MCF 10A (cell line): ENCODE data around the gene CPEB1. TPM values are rescaled to one million over a fixed set of nuclear protein-coding genes. Genes with fewer than 3 reads are reported as not detected.
A peak's percentile ranks its signal among the peaks of the same experiment; 100 is the strongest.

Source experiments
- BruUV-seq: library from RNA; stranded (reverse); fragments of 400-500 nt; replicated peaks from 2 replicates; lab custom pipeline; 2021; lab: Mats Ljungman, UMichigan
- CTCF ChIA-PET: fragments of 300-600 bp; sonication (Branson Sonifier 250); formaldehyde crosslinking; extraction: SDS; loops from one replicate; lab custom pipeline; 2021; ENCODE audit warnings: antibody characterized with exemption, inconsistent platforms; lab: Yijun Ruan, JAX
- POLR2A ChIA-PET: fragments of 300-600, 350-650 bp; sonication (Branson Sonifier 250); formaldehyde crosslinking; extraction: SDS; loops from one replicate; lab custom pipeline; 2020; ENCODE audit warnings: antibody characterized with exemption, inconsistent platforms; lab: Yijun Ruan, JAX
- DNase-seq: peaks from one replicate; pipeline ENCODE4 v3.0.0-alpha.2; 2018; ENCODE audit not compliant: unreplicated experiment
- H3K27ac Mint-ChIP-seq: one replicate; pipeline ENCODE4 v1.8.0; 2022; ENCODE audit warnings: mild to moderate bottlenecking, low read depth, mixed read lengths; ENCODE audit not compliant: unreplicated experiment
- H3K27me3 Mint-ChIP-seq: one replicate; pipeline ENCODE4 v1.8.0; 2022; ENCODE audit warnings: mixed read lengths; ENCODE audit not compliant: insufficient read depth, unreplicated experiment
- H3K36me3 Mint-ChIP-seq: one replicate; pipeline ENCODE4 v1.8.0; 2022; ENCODE audit warnings: mild to moderate bottlenecking, moderate library complexity, mixed read lengths; ENCODE audit not compliant: insufficient read depth, unreplicated experiment
- H3K4me1 Mint-ChIP-seq: one replicate; pipeline ENCODE4 v1.8.0; 2022; ENCODE audit warnings: mixed read lengths; ENCODE audit not compliant: insufficient read depth, unreplicated experiment
- H3K4me3 Mint-ChIP-seq: one replicate; pipeline ENCODE4 v1.8.0; 2022; ENCODE audit warnings: mild to moderate bottlenecking, moderate library complexity, mixed read lengths; ENCODE audit not compliant: unreplicated experiment
- H3K9me3 Mint-ChIP-seq: one replicate; pipeline ENCODE4 v1.8.0; 2022; ENCODE audit warnings: mixed read lengths; ENCODE audit not compliant: unreplicated experiment
- intact Hi-C: fragments of 100-400 bp; cut with micrococcal nuclease; formaldehyde crosslinking; loops from 2 replicates; pipeline ENCODE4 v1.14.1; 2022
- total RNA-seq: library from RNA; stranded (reverse); gene quantifications from 2 replicates; pipeline ENCODE4 v1.2.3, GENCODE V29; 2022
- TF ChIP-seq, protein P1 (sequence below): fragments of 200-600 bp; IDR thresholded peaks from one replicate; pipeline ENCODE4 v1.8.0; 2022; ENCODE audit warnings: antibody characterized with exemption, mild to moderate bottlenecking; ENCODE audit not compliant: unreplicated experiment

The CPEB1 gene
- total RNA-seq, 1 experiment from 2014 or later, result not detected

DNA sequence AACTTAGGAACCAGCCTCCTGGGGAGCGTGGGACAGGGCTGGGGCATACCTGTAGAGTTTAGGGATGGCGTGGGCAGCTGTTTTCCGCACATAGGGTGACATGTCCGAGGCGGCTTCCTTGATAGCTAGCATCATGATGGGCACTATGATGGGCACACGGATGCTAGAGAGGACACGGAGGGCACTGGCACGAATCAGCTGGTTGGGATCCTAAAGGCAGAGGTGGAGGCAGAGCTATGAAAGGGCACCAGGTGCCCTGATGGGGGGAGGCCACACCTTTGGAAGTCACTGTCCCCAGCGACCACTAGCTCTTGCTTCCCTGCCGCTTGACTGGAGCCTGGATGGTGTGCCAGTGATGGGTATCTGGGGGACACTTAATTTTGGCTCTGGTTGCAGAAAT is 34.2 kb upstream of the CPEB1 start:
- TF ChIP-seq, protein P1, sequence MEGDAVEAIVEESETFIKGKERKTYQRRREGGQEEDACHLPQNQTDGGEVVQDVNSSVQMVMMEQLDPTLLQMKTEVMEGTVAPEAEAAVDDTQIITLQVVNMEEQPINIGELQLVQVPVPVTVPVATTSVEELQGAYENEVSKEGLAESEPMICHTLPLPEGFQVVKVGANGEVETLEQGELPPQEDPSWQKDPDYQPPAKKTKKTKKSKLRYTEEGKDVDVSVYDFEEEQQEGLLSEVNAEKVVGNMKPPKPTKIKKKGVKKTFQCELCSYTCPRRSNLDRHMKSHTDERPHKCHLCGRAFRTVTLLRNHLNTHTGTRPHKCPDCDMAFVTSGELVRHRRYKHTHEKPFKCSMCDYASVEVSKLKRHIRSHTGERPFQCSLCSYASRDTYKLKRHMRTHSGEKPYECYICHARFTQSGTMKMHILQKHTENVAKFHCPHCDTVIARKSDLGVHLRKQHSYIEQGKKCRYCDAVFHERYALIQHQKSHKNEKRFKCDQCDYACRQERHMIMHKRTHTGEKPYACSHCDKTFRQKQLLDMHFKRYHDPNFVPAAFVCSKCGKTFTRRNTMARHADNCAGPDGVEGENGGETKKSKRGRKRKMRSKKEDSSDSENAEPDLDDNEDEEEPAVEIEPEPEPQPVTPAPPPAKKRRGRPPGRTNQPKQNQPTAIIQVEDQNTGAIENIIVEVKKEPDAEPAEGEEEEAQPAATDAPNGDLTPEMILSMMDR, result no peak
- Mint-ChIP-seq H3K36me3 (no peaks in the 10 kb centered on the region), H3K4me1 (no peaks in the 10 kb centered on the region), H3K9me3 (no peaks in the 10 kb centered on the region), H3K27me3 (peaks cover 14% of the 10 kb centered on the region), H3K4me3 (peak overlapping the region; percentile 77), H3K27ac (peak overlapping the region; percentile 80)
- no peak for DNase-seq
- intact Hi-C loops, result no loop called here
- no TSS peak for BruUV-seq
- ChIA-PET CTCF (interaction anchor here (0.5 to 0.9 kb wide), 5 partner anchors 69 to 1413 kb away, joined by 3 to 4 read pairs (median 3); no protein-coding TSS in a partner anchor), POLR2A (interaction anchor here (0.7 to 3.1 kb wide), 6 partner anchors 8 to 137 kb away, joined by 3 to 16 read pairs (median 6); partner anchors contain the start of gene WHAMM)

DNA sequence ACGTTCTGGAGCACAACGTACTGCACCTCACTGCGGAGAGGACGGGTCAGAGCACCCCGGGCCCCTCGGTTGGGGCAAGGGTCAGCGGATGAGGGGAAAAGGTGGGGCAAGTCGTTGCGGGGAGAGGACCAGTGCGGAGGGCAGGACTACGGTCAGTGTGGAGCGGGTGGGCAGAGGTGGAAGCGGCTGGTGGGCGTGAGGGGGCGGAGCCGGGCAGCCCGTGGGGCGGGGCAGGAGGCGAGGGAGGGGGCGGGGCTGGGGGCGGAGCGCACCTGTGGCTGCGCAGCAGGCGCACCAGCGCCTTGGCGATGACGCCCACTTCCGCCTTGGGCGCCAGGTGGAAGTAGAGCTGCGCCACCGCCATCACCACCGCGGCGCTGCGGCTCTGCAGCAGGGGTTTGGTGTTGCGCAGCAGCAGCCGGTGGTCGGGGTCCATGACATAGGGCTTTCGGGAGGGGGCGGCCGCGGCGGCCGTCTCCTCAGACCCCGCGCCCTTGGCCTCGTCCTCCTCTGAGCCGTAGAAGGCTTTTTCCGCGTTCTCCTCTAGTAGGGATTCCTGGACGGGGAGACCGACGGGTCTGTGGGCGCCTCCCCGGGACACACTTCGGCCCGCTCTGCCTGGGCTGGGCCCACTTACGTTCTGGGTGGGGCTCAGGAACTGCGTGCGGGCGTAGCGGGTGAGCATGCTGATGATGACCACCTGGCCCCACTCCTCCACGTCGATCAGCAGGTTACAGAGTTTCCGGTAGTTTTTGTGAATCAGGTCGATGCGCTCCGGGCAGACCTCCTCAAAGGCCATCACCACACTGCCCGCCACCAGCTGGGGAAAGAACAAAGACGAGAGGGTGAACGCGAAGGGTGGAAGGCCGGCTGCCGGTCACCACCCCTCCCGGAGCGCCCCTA is 33.3 kb upstream of the CPEB1 start:
- H3K27me3 Mint-ChIP-seq, result peaks cover 14% of the 10 kb centered on the region
- CTCF ChIA-PET, result interaction anchor here (0.5 to 0.9 kb wide), 4 partner anchors 70 to 1414 kb away, joined by 3 to 4 read pairs (median 3); no protein-coding TSS in a partner anchor

DNA sequence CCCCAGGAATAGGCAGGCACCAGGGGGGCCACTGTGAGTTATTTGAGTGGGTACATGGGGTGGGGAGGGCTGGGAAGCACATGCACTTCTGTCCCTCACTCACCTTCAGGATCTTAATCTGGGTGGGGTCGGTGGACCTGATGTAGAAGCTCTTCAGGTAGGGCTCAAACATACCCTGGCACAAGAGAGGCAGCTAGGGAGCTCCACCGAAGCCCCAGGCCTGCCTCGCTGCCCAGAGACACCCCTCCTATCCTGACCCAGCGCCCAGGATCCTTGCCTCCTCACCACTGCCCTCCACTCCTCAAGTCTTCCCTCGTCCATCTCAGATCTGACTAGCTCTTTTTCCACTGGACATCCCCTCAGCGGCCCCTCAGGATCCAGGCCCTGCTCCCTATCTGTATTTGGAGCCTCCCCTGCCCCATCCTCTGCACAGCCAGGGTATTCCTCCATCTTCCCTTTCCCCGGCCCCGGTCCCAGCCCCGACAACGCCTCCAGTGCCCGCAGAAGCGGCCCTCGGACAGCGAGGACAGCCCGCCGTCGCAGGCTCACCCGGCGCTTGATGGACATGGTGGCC is 32.5 kb upstream of the CPEB1 start:
- no peaks in the 10 kb centered on the region for H3K9me3 Mint-ChIP-seq

More for the DNA sequence above, 33.3 kb upstream of the CPEB1 start:
- BruUV-seq, result TSS peak; percentile 81
- Mint-ChIP-seq H3K27ac (peak overlapping the region; percentile 80), H3K4me1 (no peaks in the 10 kb centered on the region), H3K4me3 (peak overlapping the region; percentile 77), H3K9me3 (no peaks in the 10 kb centered on the region), H3K36me3 (no peaks in the 10 kb centered on the region)
- DNase-seq, result peak; percentile 58
- TF ChIP-seq, protein P1, result peak; percentile 18
- intact Hi-C loops, result loop anchor here (1.0 kb wide), 1 partner anchor 152 kb away; no protein-coding TSS in a partner anchor
- POLR2A ChIA-PET, result interaction anchor here (0.5 to 3.1 kb wide), 12 partner anchors 8 to 153 kb away, joined by 3 to 16 read pairs (median 4); partner anchors contain the start of genes RPS17 and WHAMM

More for the DNA sequence above, 32.5 kb upstream of the CPEB1 start:
- POLR2A ChIA-PET, result interaction anchor here (0.5 to 3.1 kb wide), 9 partner anchors 8 to 153 kb away, joined by 3 to 16 read pairs (median 4); partner anchors contain the start of genes RPS17 and WHAMM
- no peaks in the 10 kb centered on the region for H3K36me3 Mint-ChIP-seq
- peak overlapping the region; percentile 77 for H3K4me3 Mint-ChIP-seq
- CTCF ChIA-PET, result interaction anchor here (0.6 to 0.7 kb wide), 2 partner anchors 55 to 71 kb away, joined by 3 read pairs; no protein-coding TSS in a partner anchor
- peak overlapping the region; percentile 25 for H3K27ac Mint-ChIP-seq
- no peak for DNase-seq
- intact Hi-C loops, result loop anchor here (1.0 kb wide), 1 partner anchor 153 kb away; no protein-coding TSS in a partner anchor
- TF ChIP-seq, protein P1, result no peak
- no peaks in the 10 kb centered on the region for H3K4me1 Mint-ChIP-seq
- BruUV-seq, result no TSS peak
- H3K27me3 Mint-ChIP-seq, result peaks cover 14% of the 10 kb centered on the region
